ENCODE measurements around the gene HIF1AN.

DNA sequence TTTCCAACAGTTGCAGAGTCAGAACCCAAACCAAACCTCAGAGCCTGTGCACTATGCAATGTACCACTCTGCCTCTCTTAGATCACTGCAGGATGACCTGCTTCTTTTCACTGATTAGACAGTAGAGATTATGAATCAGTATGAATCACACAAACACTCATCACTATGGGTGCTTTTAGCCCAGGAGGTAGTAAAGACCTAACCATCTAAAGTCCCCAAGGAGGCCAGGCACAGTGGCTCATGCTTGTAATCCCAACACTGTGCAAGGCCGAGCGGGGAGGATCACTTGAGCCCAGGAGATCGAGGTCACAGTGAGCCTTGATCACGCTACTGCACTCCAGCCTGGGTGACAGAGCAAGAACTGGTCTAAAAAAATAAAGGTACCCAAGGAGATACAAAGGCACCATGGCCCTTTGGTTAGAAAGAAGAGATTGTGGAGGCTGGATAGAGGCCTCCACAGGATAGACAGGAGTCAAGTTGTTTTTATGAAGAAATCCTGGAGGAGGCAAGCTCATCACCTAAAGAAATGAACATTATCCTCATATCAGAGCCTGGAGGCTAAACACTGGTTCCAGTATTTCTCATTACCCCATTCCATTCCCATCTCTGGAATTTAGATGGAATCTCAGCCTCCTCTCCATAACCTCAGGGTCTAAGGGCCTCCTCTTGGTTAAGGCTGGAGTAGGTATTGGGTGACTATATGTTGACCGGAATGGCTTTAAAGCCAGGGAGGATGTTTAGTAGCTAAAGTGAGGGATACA lies 29.0 kb upstream of the HIF1AN start:
- TF ChIP-seq POLR2A (IDR thresholded peaks at IDR 0.05; ENCODE audit: low read depth, low read length) (no peak), TAF1 (IDR thresholded peaks at IDR 0.05; ENCODE audit: borderline replicate concordance, low read depth, low read length) (no peak)
